Hippocampal formation (tissue), 2 donors: ENCODE measurements around the gene LAMC1.

ENCODE experiments used
- DNase-seq, 2 donors: peaks; one replicate each; lab custom pipeline; 2025; lab: John Stamatoyannopoulos, UW

Gene LAMC1

GRCh38 chr1:183023146-183023600 lies at the start of gene LAMC1:
TSS of gene LAMC1 (plus strand) at chr1:183023420. CDS start at chr1:183023717, 297 bp downstream.
- DNase-seq = peak in 1 of 2 donors; percentile 26

GRCh38 chr1:182974506-182975191 lies 48.6 kb upstream of the LAMC1 start:
- no peak for DNase-seq

GRCh38 chr1:182977480-182977879 lies 45.7 kb upstream of the LAMC1 start:
- DNase-seq = no peak

- DNase-seq = no peak
Observed at GRCh38 chr1:182978151-182978853, 44.9 kb upstream of the LAMC1 start.

GRCh38 chr1:182984138-182984537 lies 39.1 kb upstream of the LAMC1 start:
- DNase-seq = no peak

GRCh38 chr1:182984621-182985020 lies 38.6 kb upstream of the LAMC1 start:
- DNase-seq = no peak

GRCh38 chr1:182985876-182986275 lies 37.3 kb upstream of the LAMC1 start:
- no peak for DNase-seq

GRCh38 chr1:182990413-182991144 lies 32.6 kb upstream of the LAMC1 start:
- DNase-seq = no peak

- no peak for DNase-seq
Observed at GRCh38 chr1:182993746-182994145, 29.5 kb upstream of the LAMC1 start.

GRCh38 chr1:182995894-182996293 lies 27.3 kb upstream of the LAMC1 start:
- DNase-seq = no peak

- no peak for DNase-seq
Observed at GRCh38 chr1:182996816-182997215, 26.4 kb upstream of the LAMC1 start.

GRCh38 chr1:182998482-182998881 lies 24.7 kb upstream of the LAMC1 start:
- no peak for DNase-seq

GRCh38 chr1:183000167-183000962 lies 22.9 kb upstream of the LAMC1 start:
- DNase-seq = no peak

GRCh38 chr1:183002267-183002666 lies 21.0 kb upstream of the LAMC1 start:
- DNase-seq = no peak

GRCh38 chr1:183002797-183003196 lies 20.4 kb upstream of the LAMC1 start:
- no peak for DNase-seq

GRCh38 chr1:183003203-183003602 lies 20.0 kb upstream of the LAMC1 start:
- DNase-seq = no peak

- no peak for DNase-seq
Observed at GRCh38 chr1:183004141-183004540, 19.1 kb upstream of the LAMC1 start.

- no peak for DNase-seq
Observed at GRCh38 chr1:183011859-183012258, 11.4 kb upstream of the LAMC1 start.

GRCh38 chr1:183012301-183012994 lies 10.8 kb upstream of the LAMC1 start:
- no peak for DNase-seq

GRCh38 chr1:183019139-183019740 lies 4.0 kb upstream of the LAMC1 start:
- DNase-seq = no peak

GRCh38 chr1:183019860-183020259 lies 3.4 kb upstream of the LAMC1 start:
- no peak for DNase-seq
